ENCODE data around the gene DSG1. TPM values are rescaled to one million over a fixed set of nuclear protein-coding genes. Genes with fewer than 3 reads are reported as not detected.
A peak's percentile ranks its signal among the peaks of the same experiment; 100 is the strongest.

Gene DSG1
- total RNA-seq (2021) (0.07 to 0.09 TPM in 2 of 3 replicates, not detected in the other), Bru-seq, nascent RNA (percentile 4 among the genes with signal in this experiment)
- long read RNA-seq, experiment 1, partial matches to known transcripts: 0 of 1 reads
- long read RNA-seq, experiment 1, other reads (novel, unspliced or antisense): 1 of 1 reads
- long read RNA-seq, experiment 2: 0 reads
- long read RNA-seq, experiment 3: 0 reads

DNA sequence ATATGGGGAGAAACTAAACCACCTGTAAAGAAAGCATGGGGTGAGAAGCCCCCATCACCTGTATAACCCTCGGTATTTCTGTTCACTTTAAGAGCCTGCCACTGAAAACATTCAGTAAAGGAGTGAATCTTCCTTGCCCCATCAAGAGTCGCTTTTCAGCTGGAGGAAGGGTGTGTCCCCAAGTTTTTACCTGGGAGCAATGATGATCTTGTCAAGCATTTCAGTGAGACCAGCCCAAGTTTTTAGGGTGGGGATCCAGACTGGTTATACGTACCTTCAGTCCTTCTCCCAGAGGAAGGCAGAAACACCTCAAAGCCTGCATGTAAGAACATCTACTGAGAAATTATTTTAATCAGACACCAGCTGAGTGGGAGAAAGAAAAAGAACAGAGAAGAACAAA lies at the start of gene DSG1:
Gene DSG1, plus strand, starts transcription at position 301 of the 400 bp plus-strand sequence. CDS start 141 bp downstream, outside the sequence.
- Mint-ChIP-seq H3K4me1 (peaks cover 17% of the 10 kb centered on the region), H3K27me3 (ENCODE audit: low read depth) (no peaks in the 10 kb centered on the region), H3K4me3 (no peak within 1 kb of the TSS), H3K27ac (no peak within 1 kb of the TSS), H3K9me3 (no peaks in the 10 kb centered on the region), H3K36me3 (no peaks in the 10 kb centered on the region)
- no peak for DNase-seq (ENCODE audit: low spot score)
- TF ChIP-seq HMGA2 (CRISPR knock-in tag; IDR thresholded peaks at IDR 0.05) (no peak), ZNF671 (CRISPR knock-in tag; IDR thresholded peaks at IDR 0.05) (no peak), NFYB (CRISPR knock-in tag; conservative IDR thresholded peaks at IDR 0.05; ENCODE audit: low read depth) (no peak), ATF1 (CRISPR knock-in tag; IDR thresholded peaks at IDR 0.05) (no peak), CBFB (CRISPR knock-in tag; IDR thresholded peaks at IDR 0.05; ENCODE audit: low read depth) (no peak), JAZF1 (CRISPR knock-in tag; IDR thresholded peaks at IDR 0.05) (no peak)
- TF ChIP-seq, protein P1, sequence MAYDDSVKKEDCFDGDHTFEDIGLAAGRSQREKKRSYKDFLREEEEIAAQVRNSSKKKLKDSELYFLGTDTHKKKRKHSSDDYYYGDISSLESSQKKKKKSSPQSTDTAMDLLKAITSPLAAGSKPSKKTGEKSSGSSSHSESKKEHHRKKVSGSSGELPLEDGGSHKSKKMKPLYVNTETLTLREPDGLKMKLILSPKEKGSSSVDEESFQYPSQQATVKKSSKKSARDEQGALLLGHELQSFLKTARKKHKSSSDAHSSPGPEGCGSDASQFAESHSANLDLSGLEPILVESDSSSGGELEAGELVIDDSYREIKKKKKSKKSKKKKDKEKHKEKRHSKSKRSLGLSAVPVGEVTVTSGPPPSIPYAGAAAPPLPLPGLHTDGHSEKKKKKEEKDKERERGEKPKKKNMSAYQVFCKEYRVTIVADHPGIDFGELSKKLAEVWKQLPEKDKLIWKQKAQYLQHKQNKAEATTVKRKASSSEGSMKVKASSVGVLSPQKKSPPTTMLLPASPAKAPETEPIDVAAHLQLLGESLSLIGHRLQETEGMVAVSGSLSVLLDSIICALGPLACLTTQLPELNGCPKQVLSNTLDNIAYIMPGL (CRISPR knock-in tag; IDR thresholded peaks at IDR 0.05): no peak
- TF ChIP-seq, protein P2, sequence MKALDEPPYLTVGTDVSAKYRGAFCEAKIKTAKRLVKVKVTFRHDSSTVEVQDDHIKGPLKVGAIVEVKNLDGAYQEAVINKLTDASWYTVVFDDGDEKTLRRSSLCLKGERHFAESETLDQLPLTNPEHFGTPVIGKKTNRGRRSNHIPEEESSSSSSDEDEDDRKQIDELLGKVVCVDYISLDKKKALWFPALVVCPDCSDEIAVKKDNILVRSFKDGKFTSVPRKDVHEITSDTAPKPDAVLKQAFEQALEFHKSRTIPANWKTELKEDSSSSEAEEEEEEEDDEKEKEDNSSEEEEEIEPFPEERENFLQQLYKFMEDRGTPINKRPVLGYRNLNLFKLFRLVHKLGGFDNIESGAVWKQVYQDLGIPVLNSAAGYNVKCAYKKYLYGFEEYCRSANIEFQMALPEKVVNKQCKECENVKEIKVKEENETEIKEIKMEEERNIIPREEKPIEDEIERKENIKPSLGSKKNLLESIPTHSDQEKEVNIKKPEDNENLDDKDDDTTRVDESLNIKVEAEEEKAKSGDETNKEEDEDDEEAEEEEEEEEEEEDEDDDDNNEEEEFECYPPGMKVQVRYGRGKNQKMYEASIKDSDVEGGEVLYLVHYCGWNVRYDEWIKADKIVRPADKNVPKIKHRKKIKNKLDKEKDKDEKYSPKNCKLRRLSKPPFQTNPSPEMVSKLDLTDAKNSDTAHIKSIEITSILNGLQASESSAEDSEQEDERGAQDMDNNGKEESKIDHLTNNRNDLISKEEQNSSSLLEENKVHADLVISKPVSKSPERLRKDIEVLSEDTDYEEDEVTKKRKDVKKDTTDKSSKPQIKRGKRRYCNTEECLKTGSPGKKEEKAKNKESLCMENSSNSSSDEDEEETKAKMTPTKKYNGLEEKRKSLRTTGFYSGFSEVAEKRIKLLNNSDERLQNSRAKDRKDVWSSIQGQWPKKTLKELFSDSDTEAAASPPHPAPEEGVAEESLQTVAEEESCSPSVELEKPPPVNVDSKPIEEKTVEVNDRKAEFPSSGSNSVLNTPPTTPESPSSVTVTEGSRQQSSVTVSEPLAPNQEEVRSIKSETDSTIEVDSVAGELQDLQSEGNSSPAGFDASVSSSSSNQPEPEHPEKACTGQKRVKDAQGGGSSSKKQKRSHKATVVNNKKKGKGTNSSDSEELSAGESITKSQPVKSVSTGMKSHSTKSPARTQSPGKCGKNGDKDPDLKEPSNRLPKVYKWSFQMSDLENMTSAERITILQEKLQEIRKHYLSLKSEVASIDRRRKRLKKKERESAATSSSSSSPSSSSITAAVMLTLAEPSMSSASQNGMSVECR (CRISPR knock-in tag; IDR thresholded peaks at IDR 0.05; ENCODE audit: borderline replicate concordance): no peak
- TF ChIP-seq, protein P3, sequence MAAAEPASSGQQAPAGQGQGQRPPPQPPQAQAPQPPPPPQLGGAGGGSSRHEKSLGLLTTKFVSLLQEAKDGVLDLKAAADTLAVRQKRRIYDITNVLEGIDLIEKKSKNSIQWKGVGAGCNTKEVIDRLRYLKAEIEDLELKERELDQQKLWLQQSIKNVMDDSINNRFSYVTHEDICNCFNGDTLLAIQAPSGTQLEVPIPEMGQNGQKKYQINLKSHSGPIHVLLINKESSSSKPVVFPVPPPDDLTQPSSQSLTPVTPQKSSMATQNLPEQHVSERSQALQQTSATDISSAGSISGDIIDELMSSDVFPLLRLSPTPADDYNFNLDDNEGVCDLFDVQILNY (CRISPR knock-in tag; IDR thresholded peaks at IDR 0.05): no peak
- TF ChIP-seq, protein P4, sequence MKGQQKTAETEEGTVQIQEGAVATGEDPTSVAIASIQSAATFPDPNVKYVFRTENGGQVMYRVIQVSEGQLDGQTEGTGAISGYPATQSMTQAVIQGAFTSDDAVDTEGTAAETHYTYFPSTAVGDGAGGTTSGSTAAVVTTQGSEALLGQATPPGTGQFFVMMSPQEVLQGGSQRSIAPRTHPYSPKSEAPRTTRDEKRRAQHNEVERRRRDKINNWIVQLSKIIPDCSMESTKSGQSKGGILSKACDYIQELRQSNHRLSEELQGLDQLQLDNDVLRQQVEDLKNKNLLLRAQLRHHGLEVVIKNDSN (CRISPR knock-in tag; IDR thresholded peaks at IDR 0.05): no peak
- CTCF ChIA-PET: no interaction called here
- no peak for ATAC-seq
- POLR2A ChIA-PET: no interaction called here

DNA sequence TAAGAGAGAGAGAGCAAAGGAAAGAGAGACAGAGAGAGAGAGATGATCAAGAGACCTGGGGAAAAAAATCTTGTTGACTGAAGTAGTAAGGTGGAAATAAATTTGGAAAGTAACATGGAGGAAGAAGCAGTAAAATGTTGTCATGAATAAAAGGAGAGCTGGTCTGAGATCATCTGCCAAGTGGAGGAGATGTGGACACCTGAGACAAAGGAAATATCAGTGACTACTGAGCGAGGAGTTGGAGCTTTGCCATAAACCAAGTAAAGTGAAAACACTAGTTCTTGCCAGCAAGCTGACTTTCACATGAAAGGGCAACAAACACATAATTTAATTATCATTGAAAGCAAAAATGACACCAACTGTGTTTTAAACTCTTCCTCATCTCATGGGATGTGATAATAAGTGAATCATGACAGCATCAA lies 49.0 kb upstream of the DSG1 start:
- ChIA-PET CTCF (interaction anchor here (1.3 to 1.5 kb wide), 2 partner anchors 27 to 156 kb away, joined by 5 read pairs; no protein-coding TSS in a partner anchor), POLR2A (no interaction called here)
- Mint-ChIP-seq H3K36me3 (no peaks in the 10 kb centered on the region), H3K4me1 (peaks cover 10% of the 10 kb centered on the region), H3K27me3 (ENCODE audit: low read depth) (no peaks in the 10 kb centered on the region), H3K9me3 (no peaks in the 10 kb centered on the region), H3K27ac (no peak overlapping the region), H3K4me3 (no peak overlapping the region)
- no peak for DNase-seq (ENCODE audit: low spot score)
- TF ChIP-seq ZNF396 (CRISPR knock-in tag; IDR thresholded peaks at IDR 0.05; ENCODE audit: borderline replicate concordance) (no peak), PRRX2 (CRISPR knock-in tag; IDR thresholded peaks at IDR 0.05) (no peak)
- TF ChIP-seq, protein P5, sequence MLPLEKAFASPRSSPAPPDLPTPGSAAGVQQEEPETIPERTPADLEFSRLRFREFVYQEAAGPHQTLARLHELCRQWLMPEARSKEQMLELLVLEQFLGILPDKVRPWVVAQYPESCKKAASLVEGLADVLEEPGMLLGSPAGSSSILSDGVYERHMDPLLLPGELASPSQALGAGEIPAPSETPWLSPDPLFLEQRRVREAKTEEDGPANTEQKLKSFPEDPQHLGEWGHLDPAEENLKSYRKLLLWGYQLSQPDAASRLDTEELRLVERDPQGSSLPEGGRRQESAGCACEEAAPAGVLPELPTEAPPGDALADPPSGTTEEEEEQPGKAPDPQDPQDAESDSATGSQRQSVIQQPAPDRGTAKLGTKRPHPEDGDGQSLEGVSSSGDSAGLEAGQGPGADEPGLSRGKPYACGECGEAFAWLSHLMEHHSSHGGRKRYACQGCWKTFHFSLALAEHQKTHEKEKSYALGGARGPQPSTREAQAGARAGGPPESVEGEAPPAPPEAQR (CRISPR knock-in tag; IDR thresholded peaks at IDR 0.05): no peak
- ATAC-seq: no peak
